Activated B cell treated with CpG ODN at 0.5 μM for 24 hours (primary cell): ENCODE measurements around the gene RAD51B. TPM values are rescaled to one million over a fixed set of nuclear protein-coding genes. Genes with fewer than 3 reads are reported as not detected.

Experiments used
- ATAC-seq: fragments of 200-7000 bp; cut with Tn5 transposase; one replicate; pipeline ENCODE4 v1.10.0; 2021; ENCODE audit warnings: low read depth, mild to moderate bottlenecking, moderate library complexity
- CTCF ChIA-PET: fragments of 350-600 bp; sonication (Branson Sonifier 250); formaldehyde crosslinking; loops from one replicate; lab custom pipeline; 2021; ENCODE audit warnings: antibody characterized with exemption; lab: Charles Lee
- POLR2A ChIA-PET: fragments of 350-600 bp; sonication (Branson Sonifier 250); formaldehyde crosslinking; loops from one replicate; lab custom pipeline; 2021; ENCODE audit warnings: antibody characterized with exemption; lab: Charles Lee
- DNase-seq: peaks from one replicate; pipeline ENCODE4 v3.0.0; 2022
- H3K27ac Mint-ChIP-seq: one replicate; pipeline ENCODE4 v1.8.0; 2020; ENCODE audit warnings: mixed read lengths
- H3K27me3 Mint-ChIP-seq: one replicate; pipeline ENCODE4 v1.8.0; 2021; ENCODE audit warnings: mixed read lengths
- H3K36me3 Mint-ChIP-seq: one replicate; pipeline ENCODE4 v1.8.0; 2021; ENCODE audit warnings: low read depth, mixed read lengths
- H3K4me1 Mint-ChIP-seq: one replicate; pipeline ENCODE4 v1.8.0; 2021; ENCODE audit warnings: mixed read lengths
- H3K4me3 Mint-ChIP-seq: one replicate; pipeline ENCODE4 v1.8.0; 2020; ENCODE audit warnings: mild to moderate bottlenecking, mixed read lengths
- H3K9me3 Mint-ChIP-seq: one replicate; pipeline ENCODE4 v1.8.0; 2020; ENCODE audit warnings: mixed read lengths
- intact Hi-C: fragments of 100-400 bp; cut with micrococcal nuclease; formaldehyde crosslinking; loops from one replicate; pipeline ENCODE4 v1.15.1; 2024
- total RNA-seq: library from RNA; stranded (reverse); gene quantifications from 2 replicates; pipeline ENCODE4 v1.2.3, GENCODE V29; 2022
- TF ChIP-seq, protein P1 (sequence below): fragments of 200-600 bp; IDR thresholded peaks from one replicate; pipeline ENCODE4 v1.8.0; 2022; ENCODE audit warnings: antibody characterized with exemption, mild to moderate bottlenecking

Gene RAD51B
- total RNA-seq, 1 donor from 2014 or later: 53.9 TPM

DNA sequence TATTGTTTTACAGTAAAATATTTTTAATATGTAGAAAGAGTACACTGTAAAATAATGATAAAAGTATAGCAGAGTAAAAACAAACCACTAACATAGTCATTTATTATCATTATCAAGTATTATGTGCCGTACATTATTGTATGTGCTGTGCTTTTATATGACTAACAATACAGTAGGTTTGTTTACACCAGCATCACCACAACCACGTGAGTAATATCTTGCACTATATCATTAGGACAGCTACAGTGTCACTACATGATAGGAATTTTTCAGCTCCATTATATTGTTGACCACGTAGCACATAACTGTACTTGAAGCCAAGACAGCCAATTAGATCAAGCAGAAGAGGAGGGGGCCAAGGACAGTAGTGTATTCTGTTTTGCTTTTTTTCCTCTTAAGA is 415.4 kb downstream of the RAD51B start:
- TF ChIP-seq, protein P1, sequence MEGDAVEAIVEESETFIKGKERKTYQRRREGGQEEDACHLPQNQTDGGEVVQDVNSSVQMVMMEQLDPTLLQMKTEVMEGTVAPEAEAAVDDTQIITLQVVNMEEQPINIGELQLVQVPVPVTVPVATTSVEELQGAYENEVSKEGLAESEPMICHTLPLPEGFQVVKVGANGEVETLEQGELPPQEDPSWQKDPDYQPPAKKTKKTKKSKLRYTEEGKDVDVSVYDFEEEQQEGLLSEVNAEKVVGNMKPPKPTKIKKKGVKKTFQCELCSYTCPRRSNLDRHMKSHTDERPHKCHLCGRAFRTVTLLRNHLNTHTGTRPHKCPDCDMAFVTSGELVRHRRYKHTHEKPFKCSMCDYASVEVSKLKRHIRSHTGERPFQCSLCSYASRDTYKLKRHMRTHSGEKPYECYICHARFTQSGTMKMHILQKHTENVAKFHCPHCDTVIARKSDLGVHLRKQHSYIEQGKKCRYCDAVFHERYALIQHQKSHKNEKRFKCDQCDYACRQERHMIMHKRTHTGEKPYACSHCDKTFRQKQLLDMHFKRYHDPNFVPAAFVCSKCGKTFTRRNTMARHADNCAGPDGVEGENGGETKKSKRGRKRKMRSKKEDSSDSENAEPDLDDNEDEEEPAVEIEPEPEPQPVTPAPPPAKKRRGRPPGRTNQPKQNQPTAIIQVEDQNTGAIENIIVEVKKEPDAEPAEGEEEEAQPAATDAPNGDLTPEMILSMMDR: no peak
- peaks cover 3% of the 10 kb centered on the region for H3K9me3 Mint-ChIP-seq
- no peak overlapping the region for H3K4me3 Mint-ChIP-seq
- ChIA-PET CTCF (no interaction called here), POLR2A (no interaction called here)
- intact Hi-C loops: no loop called here
- DNase-seq: no peak
- no peak overlapping the region for H3K27ac Mint-ChIP-seq
- H3K4me1 Mint-ChIP-seq: peaks cover 6% of the 10 kb centered on the region
- ATAC-seq: no peak
- H3K27me3 Mint-ChIP-seq: no peaks in the 10 kb centered on the region
- no peaks in the 10 kb centered on the region for H3K36me3 Mint-ChIP-seq

DNA sequence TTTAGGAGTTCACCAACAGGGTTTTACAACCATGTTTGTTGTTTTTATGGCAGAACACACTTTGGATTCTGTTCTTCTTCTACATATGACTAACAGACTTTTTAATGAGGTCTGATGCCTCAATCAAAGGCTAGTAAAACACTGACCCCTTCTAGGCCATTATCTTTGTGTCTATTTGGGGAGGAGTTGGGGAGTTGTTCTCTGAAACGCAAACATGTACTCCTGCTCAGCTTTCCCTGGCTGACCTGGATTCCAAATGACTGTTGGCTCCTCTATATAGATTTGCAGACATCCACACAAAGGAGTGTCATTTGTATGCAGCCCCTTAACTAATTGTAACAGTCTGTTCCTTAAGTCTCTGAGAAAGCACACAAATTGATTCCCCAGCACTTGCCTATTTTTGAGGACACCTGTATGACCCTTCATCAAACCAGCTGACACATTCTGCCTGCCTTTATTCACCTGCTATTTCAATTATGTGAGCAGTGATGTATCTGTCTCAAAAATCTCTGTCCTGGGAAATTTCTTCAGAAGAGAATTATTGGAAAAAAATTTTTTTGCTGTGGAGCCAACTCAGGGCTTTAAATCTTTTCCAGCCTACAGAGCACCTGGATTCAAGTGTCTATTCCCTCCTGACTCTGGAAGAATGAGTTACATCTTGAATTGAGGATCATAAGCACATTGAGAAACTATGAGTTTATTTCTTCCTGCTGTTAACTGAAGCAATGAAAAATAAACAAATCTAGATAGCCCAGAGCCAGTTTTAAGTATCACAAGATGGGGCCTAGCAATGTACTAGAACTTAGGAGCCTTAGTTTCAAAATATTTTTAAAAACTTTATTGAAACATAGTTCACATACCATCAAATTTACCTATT is 417.2 kb downstream of the RAD51B start:
- H3K36me3 Mint-ChIP-seq: no peaks in the 10 kb centered on the region
- H3K27me3 Mint-ChIP-seq: no peaks in the 10 kb centered on the region
- DNase-seq (no peak), ATAC-seq (no peak)
- ChIA-PET POLR2A (no interaction called here), CTCF (no interaction called here)
- TF ChIP-seq, protein P1: no peak
- intact Hi-C loops: no loop called here
- H3K9me3 Mint-ChIP-seq: peaks cover 3% of the 10 kb centered on the region
- peaks cover 6% of the 10 kb centered on the region for H3K4me1 Mint-ChIP-seq
- no peak overlapping the region for H3K4me3 Mint-ChIP-seq
- H3K27ac Mint-ChIP-seq: no peak overlapping the region

DNA sequence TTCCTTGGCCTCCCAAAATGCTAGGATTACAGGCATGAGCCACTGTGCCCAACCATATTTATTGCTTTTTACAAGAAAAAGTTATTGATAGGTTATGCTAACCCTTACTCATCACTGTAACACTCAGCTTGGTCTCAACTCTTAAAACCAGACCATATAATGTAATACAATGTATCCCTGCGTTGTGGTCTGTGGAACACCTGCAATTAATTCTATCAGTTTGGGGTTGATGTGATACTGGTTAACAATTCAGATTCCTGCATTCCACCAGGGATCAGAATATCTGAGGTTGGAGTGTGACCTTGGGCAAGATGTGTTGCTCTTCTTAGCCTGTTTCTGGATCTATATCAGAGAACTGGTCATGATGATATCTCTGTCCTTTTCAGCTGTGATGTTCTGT is 419.0 kb downstream of the RAD51B start:
- ATAC-seq (no peak), DNase-seq (no peak)
- POLR2A ChIA-PET: interaction anchor here (0.8 kb wide), 1 partner anchor 547 kb away, joined by 3 read pairs; no protein-coding TSS in a partner anchor
- Mint-ChIP-seq H3K4me3 (no peak overlapping the region), H3K27me3 (no peaks in the 10 kb centered on the region), H3K9me3 (peaks cover 3% of the 10 kb centered on the region), H3K27ac (no peak overlapping the region), H3K4me1 (peaks cover 6% of the 10 kb centered on the region), H3K36me3 (no peaks in the 10 kb centered on the region)
- TF ChIP-seq, protein P1: no peak
- CTCF ChIA-PET: no interaction called here
- intact Hi-C loops: no loop called here

DNA sequence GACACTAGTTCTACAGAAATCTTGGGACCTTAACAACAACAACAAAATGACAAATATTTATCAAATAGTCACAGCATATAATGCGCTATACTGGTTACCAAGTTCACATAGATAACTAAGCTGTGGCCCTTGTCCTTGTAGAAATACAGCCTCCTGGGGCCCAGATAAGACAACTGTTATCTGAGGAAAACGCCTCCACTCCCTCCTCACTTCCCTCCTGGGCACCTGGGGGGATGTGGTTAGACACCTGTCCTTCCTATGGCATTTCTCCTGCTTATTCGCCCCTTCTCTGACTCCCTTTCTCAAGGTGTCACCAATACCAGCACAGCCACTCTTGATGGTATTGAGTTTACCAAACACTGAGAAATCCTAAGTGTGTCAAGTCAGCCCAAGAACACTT is 419.4 kb downstream of the RAD51B start:
- ChIA-PET POLR2A (interaction anchor here (0.8 kb wide), 1 partner anchor 547 kb away, joined by 3 read pairs; no protein-coding TSS in a partner anchor), CTCF (no interaction called here)
- peaks cover 3% of the 10 kb centered on the region for H3K9me3 Mint-ChIP-seq
- H3K4me3 Mint-ChIP-seq: no peak overlapping the region
- DNase-seq (no peak), ATAC-seq (no peak)
- intact Hi-C loops: no loop called here
- TF ChIP-seq, protein P1: no peak
- no peaks in the 10 kb centered on the region for H3K36me3 Mint-ChIP-seq
- peaks cover 6% of the 10 kb centered on the region for H3K4me1 Mint-ChIP-seq
- no peak overlapping the region for H3K27ac Mint-ChIP-seq
- no peaks in the 10 kb centered on the region for H3K27me3 Mint-ChIP-seq

DNA sequence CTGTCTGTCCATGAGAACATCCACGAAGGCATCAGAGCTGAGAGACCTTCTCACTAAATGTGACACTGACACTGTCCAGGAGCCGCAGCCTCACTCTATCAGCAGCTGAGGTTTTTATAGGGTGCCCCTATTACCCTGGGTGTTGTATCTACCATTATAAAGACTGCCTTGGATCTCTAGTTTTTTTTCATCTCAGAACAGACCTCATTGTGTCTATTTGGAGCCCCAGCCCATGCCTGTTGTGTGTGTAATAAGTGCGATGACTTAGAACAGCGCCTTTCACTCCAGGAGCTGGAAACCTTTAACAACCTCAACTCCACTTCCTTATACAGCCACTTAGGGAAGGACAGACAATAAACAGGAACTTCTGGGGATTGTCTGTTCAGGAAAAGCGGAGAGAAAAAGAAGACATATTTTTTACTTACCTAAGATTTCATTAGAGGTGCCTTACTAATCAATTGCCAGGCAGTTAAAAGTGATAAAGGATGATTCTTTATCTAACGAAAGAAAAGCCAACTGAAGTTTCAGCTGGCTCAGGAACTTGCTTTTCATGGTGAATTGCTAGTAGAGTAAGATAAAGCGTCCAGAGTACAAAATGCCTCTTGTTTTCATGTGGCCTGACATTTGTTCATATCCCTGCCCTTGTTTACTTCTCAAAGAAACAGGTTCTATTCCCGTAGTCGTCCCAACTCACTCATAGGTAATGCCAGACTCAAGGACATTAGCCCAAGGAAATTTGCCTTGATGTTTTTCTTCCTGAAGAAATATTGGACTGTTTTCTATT is 420.6 kb downstream of the RAD51B start:
- ATAC-seq (no peak), DNase-seq (no peak)
- H3K4me3 Mint-ChIP-seq: no peak overlapping the region
- peaks cover 3% of the 10 kb centered on the region for H3K9me3 Mint-ChIP-seq
- TF ChIP-seq, protein P1: no peak
- H3K36me3 Mint-ChIP-seq: no peaks in the 10 kb centered on the region
- ChIA-PET POLR2A (interaction anchor here (1.0 kb wide), 1 partner anchor 9 kb away, joined by 3 read pairs; no protein-coding TSS in a partner anchor), CTCF (interaction anchor here (1.4 to 5.2 kb wide), 3 partner anchors 9 to 577 kb away, joined by 3 to 15 read pairs (median 6); no protein-coding TSS in a partner anchor)
- intact Hi-C loops: no loop called here
- H3K27ac Mint-ChIP-seq: no peak overlapping the region
- H3K27me3 Mint-ChIP-seq: no peaks in the 10 kb centered on the region
- H3K4me1 Mint-ChIP-seq: peaks cover 8% of the 10 kb centered on the region
